Measurements from ENCODE around the gene NFATC3.

GRCh38 chr16:68090130-68090529 is 5.0 kb downstream of the NFATC3 start:
- TF ChIP-seq TAF1 (IDR thresholded peaks at IDR 0.05; ENCODE audit: low read depth) (no peak), EP300 (IDR thresholded peaks at IDR 0.05; ENCODE audit: borderline replicate concordance) (no peak), ZBTB7A (IDR thresholded peaks at IDR 0.05; ENCODE audit: low read depth) (no peak), MAX (IDR thresholded peaks at IDR 0.05) (no peak), RAD21 (IDR thresholded peaks at IDR 0.05; ENCODE audit: low read depth) (no peak)
